Small intestine (tissue), 4 donors: Measurements from ENCODE around the gene PFKFB3. TPM values are rescaled to one million over a fixed set of nuclear protein-coding genes. Genes with fewer than 3 reads are reported as not detected.

ENCODE experiments used
- polyA plus RNA-seq, 4 donors: library from polyadenylated mRNA; stranded (reverse) in 3 of 4; unstranded in 1 of 4; fragments of 200-250 nt in 3 of 4; fragments of 120-200 nt in 1 of 4; gene quantifications; one replicate each; pipeline versions ENCODE4 v1.2.1 to v1.2.3, GENCODE V29; 2013
- donor health status: healthy with polysubstance abuse.
- donor health status: Bipolar disorder and iron deficiency.
- donor health status: healthy.

The PFKFB3 gene
- polyA plus RNA-seq, 4 donors: 5.5 to 28.4 (median 13.5) TPM

Other genes with a start within 250 kb of the PFKFB3 start
- 10 to 100 TPM in 2 of 4 donors, 1 to 10 TPM in 2; 2.5 to 32.1 (median 12.1) TPM for gene IL15RA, start 225.4 kb upstream of the PFKFB3 start, polyA plus RNA-seq
- gene IL2RA, start 140.6 kb upstream of the PFKFB3 start, polyA plus RNA-seq: 1 to 10 TPM in 2 of 4 donors, under 1 TPM in 1, not detected in 1; 0.43 to 2.1 (median 1.1) TPM
- gene RBM17, start 113.9 kb upstream of the PFKFB3 start, polyA plus RNA-seq: 100 to 1,000 TPM in 1 of 4 donors, 10 to 100 TPM in 3; 45.7 to 102 (median 73.9) TPM